HL-60 (cell line): ENCODE data around the gene TRPC4AP.

Experiments used
- DNase-seq, 2 experiments: peaks; one replicate each; pipeline ENCODE4 v3.0.0-alpha.2; 2010 to 2020; ENCODE audit warnings: low read depth in 1 of 2, low spot score in 1 of 2
- H3K27ac ChIP-seq: fragments of 250-450 bp; sonication (Bioruptor Pico); replicated peaks from 2 replicates; pipeline ENCODE4 v1.5.1; 2020; ENCODE audit warnings: mild to moderate bottlenecking, moderate library complexity
- H3K27me3 ChIP-seq: fragments of 250-450 bp; sonication (Bioruptor Pico); 2 replicates; pipeline ENCODE4 v1.5.1; 2021; ENCODE audit warnings: mild to moderate bottlenecking, moderate library complexity; ENCODE audit not compliant: insufficient read depth, poor library complexity, severe bottlenecking
- H3K4me3 ChIP-seq: replicated peaks from 2 replicates; pipeline ENCODE4 v1.5.1; 2011; ENCODE audit warnings: mild to moderate bottlenecking, control low read depth, low read length; ENCODE audit not compliant: insufficient read depth
- GABPA ChIP-seq: IDR thresholded peaks from 2 replicates; pipeline ENCODE4 v1.6.1; 2012; ENCODE audit warnings: low read depth
- POLR2AphosphoS5 ChIP-seq: IDR thresholded peaks from 2 replicates; pipeline ENCODE4 v1.6.1; 2012; ENCODE audit warnings: low read depth
- SPI1 ChIP-seq: IDR thresholded peaks from 2 replicates; pipeline ENCODE4 v1.6.1; 2012; ENCODE audit warnings: low read depth, mild to moderate bottlenecking, borderline replicate concordance
- TF ChIP-seq, protein P1 (sequence below): IDR thresholded peaks from 2 replicates; pipeline ENCODE4 v1.6.1; 2012; ENCODE audit warnings: low read depth; ENCODE audit not compliant: insufficient replicate concordance
- TF ChIP-seq, protein P2 (sequence below): IDR thresholded peaks from one replicate; pipeline ENCODE4 v1.5.1; 2011; ENCODE audit warnings: low read length, control low read depth, inconsistent platforms; ENCODE audit not compliant: insufficient read depth

The TRPC4AP gene

DNA sequence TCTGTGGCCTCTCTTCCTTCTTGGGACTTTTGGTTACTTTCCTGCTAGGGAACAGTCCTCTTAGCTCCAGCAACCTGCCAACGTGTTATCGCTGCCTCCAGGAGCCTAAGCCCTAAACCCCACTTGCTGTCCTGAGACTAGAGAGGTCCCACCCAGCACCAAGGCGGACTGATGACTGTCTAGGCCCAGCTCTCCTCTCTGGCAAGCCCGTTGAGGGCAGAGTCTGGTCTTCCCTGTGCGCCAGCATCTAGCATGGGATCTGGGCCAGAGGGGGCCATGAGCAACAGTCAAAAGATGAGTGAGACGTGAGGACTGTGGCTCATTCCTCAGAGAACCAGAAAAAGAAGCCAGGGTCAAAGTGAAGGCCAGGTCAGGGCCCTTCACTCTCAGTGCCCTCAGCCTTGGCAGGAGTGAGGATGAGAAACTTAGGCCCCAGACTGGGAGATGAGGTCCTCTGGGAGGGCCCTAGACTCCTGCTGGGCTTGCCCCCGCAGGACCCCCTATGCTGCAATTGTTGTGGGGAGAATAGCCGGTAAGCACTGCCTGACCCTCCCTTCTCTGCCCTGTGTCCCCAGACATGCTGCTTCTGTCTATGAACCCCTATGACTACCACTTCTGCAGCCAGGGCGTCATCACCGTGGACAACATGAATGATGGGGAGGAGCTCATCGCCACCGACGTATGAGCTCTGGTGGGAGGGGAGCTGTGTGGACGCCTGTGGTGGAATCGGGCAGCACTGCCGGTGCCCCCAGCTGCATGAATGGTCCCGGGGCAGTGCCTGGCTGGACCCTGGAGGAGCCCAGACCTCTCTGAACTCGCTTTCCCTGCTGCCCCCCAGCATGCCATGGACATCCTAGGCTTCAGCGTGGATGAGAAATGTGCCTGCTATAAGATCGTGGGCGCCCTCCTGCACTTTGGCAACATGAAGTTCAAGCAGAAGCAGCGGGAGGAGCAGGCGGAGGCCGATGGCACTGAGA is 106.0 kb downstream of the TRPC4AP start:
- Histone ChIP-seq H3K27ac (no peak overlapping the region), H3K27me3 (no peaks in the 10 kb centered on the region), H3K4me3 (no peak overlapping the region)
- DNase-seq = no peak
- TF ChIP-seq, protein P1, sequence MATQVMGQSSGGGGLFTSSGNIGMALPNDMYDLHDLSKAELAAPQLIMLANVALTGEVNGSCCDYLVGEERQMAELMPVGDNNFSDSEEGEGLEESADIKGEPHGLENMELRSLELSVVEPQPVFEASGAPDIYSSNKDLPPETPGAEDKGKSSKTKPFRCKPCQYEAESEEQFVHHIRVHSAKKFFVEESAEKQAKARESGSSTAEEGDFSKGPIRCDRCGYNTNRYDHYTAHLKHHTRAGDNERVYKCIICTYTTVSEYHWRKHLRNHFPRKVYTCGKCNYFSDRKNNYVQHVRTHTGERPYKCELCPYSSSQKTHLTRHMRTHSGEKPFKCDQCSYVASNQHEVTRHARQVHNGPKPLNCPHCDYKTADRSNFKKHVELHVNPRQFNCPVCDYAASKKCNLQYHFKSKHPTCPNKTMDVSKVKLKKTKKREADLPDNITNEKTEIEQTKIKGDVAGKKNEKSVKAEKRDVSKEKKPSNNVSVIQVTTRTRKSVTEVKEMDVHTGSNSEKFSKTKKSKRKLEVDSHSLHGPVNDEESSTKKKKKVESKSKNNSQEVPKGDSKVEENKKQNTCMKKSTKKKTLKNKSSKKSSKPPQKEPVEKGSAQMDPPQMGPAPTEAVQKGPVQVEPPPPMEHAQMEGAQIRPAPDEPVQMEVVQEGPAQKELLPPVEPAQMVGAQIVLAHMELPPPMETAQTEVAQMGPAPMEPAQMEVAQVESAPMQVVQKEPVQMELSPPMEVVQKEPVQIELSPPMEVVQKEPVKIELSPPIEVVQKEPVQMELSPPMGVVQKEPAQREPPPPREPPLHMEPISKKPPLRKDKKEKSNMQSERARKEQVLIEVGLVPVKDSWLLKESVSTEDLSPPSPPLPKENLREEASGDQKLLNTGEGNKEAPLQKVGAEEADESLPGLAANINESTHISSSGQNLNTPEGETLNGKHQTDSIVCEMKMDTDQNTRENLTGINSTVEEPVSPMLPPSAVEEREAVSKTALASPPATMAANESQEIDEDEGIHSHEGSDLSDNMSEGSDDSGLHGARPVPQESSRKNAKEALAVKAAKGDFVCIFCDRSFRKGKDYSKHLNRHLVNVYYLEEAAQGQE = no peak
- no peak for TF ChIP-seq SPI1
- TF ChIP-seq, protein P2, sequence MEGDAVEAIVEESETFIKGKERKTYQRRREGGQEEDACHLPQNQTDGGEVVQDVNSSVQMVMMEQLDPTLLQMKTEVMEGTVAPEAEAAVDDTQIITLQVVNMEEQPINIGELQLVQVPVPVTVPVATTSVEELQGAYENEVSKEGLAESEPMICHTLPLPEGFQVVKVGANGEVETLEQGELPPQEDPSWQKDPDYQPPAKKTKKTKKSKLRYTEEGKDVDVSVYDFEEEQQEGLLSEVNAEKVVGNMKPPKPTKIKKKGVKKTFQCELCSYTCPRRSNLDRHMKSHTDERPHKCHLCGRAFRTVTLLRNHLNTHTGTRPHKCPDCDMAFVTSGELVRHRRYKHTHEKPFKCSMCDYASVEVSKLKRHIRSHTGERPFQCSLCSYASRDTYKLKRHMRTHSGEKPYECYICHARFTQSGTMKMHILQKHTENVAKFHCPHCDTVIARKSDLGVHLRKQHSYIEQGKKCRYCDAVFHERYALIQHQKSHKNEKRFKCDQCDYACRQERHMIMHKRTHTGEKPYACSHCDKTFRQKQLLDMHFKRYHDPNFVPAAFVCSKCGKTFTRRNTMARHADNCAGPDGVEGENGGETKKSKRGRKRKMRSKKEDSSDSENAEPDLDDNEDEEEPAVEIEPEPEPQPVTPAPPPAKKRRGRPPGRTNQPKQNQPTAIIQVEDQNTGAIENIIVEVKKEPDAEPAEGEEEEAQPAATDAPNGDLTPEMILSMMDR = no peak
- no peak for TF ChIP-seq GABPA
- no peak for TF ChIP-seq POLR2AphosphoS5

DNA sequence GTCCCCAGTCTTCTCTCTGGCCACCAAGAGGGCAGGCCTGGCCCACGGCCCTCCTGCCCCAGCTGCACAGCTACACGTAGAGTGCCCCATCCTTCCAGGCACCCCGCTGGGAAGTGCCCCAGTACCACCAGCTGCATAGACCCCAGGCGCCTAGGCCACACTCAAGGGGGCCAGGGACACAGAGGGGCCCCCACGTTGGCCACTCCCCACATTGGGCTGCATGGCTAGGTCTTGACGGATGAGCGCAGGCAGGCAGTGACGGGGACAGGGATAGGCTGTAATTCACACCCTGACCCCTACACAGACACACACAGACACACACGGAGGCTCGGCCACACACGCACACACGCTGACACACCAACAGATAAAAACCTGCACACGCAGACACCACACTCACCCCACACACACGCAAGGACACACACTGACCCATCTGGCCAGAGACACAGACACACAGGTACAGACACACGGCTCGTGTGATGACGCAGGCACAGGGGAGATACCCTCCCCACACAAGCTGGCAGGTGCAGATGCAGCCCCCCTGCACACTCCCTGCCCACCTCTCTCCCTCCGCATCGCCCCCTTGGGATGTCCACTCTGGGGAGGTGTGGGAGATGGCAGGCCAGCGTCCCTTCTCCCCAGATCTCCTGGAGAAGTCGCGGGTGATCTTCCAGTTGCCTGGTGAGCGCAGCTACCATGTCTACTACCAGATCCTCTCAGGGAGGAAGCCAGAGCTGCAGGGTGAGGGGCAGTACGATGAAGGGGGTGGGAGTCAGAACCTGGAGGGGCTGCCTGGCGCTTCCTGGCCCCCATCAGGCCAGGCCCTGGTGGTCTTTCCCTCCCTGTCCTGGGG is 106.9 kb downstream of the TRPC4AP start:
- Histone ChIP-seq H3K4me3 (no peak overlapping the region), H3K27ac (no peak overlapping the region), H3K27me3 (no peaks in the 10 kb centered on the region)
- no peak for DNase-seq
- TF ChIP-seq SPI1 (no peak), POLR2AphosphoS5 (no peak)
- TF ChIP-seq, protein P2 = no peak
- TF ChIP-seq, protein P1 = no peak

DNA sequence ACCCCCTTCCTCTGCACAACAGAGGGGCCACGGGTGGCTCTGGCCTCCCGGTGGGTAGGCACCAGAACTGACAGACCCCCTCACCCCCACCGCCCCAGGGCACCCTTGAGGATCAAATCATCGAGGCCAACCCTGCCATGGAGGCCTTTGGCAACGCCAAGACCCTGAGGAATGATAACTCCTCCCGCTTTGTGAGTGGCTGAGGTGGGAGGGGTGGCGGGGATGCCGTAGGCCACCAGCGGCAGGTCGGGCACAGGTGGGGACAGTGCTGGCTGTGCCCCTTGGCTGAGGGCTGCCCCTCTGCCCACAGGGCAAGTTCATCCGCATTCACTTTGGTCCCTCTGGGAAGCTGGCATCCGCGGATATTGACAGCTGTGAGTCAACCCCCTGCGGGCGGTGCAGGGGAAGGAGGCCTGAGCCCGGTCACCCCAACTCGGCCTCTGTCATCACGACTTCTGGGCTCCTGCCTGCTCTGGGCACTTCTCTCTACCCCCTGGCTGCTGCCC is 107.8 kb downstream of the TRPC4AP start:
- Histone ChIP-seq H3K4me3 (no peak overlapping the region), H3K27ac (no peak overlapping the region), H3K27me3 (no peaks in the 10 kb centered on the region)
- no peak for DNase-seq
- TF ChIP-seq POLR2AphosphoS5 (no peak), SPI1 (no peak)
- TF ChIP-seq, protein P2 = no peak
